GM18951 (cell line): ENCODE results near the gene SLC1A7.

Experiments used
- POLR2A ChIP-seq: IDR thresholded peaks from 4 replicates; pipeline ENCODE4 v1.6.1; 2011; ENCODE audit warnings: mild to moderate bottlenecking; ENCODE audit not compliant: insufficient read length, insufficient read depth; ENCODE audit errors: extremely low read depth
- in situ Hi-C: fragments of 300-500 bp; cut with MboI; formaldehyde crosslinking; loops from one replicate; pipeline ENCODE4 v1.12.0; 2022; ENCODE audit warnings: low sequenced_read_pairs, mixed read lengths, inconsistent platforms; ENCODE audit not compliant: unreplicated experiment

The SLC1A7 gene

DNA sequence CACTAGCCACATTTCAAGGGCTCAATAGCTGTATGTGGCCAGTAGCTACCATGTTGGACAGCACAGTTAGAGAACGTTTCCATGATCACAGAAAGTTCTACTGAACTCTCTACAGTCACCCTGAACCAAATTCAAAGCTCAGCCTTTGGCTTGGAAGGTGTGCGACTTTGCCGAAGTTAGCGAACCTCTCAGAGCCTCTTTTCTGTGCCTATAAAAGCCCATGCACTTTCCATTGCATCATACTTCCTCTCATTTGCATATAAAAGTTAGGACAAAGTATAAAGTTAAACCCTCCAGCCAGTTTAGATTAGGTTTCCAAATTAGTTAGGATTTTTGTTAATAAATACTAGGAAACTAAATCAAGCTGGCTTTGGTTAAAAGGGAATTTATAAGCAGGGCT is 4.7 kb upstream of the SLC1A7 start:
- in situ Hi-C loops = no loop called here
- no peak for TF ChIP-seq POLR2A

DNA sequence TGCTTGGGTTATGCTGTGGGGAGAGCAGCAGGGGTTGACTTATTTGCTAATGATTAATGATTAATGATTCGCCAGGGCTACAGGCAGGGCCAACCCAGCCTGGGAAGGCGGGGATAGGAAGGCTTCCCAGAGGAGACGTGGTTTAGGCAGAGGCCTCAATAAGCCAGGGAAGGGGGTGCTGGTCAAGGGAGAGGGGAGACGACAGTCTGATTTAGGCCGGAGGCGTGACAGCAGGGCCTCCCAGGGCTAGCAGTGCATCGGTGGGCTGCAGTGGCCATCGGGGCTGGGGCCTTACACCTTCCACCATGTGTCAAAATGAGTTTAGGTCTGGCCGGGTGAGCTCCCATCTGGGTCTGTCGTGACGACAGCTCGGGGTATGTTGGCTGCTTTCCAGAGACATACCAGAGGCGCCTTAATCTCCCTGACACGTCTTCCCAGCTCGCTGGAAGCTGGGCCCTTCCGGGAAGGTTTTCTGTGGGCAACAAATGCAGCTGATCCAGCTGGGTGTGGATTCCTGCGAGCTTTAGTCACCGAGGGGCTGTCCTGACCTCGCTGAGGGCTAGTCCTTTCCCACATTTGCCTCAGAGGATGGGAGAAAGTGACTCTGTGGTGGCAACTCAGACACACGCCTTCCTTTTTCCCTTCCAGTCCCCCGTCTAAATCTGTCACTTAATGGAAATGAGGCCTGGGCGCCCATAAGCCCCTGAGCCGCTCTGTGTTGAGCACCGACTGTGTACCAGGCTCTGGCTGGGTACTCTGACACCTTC is 3.7 kb upstream of the SLC1A7 start:
- in situ Hi-C loops = no loop called here
- TF ChIP-seq POLR2A = no peak

DNA sequence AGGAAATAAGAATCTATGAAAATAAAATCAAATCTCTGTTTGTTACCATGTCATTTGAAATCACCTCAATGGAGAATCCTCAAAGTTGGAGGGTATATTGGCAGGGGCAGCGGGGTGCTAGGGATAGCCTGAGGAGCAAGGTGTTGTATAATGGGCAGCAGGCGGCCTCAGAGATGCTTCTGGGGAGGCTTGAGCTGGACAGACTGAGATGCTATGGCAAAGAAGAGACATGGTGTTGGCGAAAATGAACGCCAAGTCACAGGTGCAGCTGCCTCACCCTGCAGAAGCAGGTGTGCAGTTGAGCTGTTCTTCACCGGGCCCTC is 3.1 kb upstream of the SLC1A7 start:
- no peak for TF ChIP-seq POLR2A

DNA sequence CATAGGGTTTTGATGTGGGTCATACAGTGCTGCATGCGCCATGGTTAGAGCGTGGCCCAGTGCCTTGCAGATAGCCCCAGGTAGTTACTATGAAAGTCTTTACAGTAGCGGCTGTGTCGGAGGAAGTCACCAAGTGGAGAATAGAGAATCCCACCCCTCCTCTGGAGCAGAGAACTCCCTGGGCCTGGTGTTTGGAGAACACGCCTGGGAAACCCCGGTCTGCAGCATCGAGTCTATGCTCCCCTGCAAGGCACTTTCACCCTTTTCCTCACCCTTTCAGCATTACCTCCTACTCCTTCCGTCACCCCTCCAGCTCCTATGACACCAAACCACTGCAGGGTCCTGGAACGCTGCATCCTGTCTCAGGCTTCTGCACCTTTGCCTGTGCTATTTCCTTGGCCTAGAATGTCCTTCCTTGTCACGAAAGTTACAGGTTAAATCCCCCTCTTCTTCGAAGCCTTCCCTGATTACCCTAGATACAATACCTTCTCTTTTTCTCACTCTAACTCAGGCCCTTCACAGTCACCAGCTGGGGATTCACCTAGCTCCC is 2.7 kb upstream of the SLC1A7 start:
- in situ Hi-C loops = no loop called here
- no peak for TF ChIP-seq POLR2A

More for the DNA sequence above, 3.1 kb upstream of the SLC1A7 start:
- in situ Hi-C loops = no loop called here

DNA sequence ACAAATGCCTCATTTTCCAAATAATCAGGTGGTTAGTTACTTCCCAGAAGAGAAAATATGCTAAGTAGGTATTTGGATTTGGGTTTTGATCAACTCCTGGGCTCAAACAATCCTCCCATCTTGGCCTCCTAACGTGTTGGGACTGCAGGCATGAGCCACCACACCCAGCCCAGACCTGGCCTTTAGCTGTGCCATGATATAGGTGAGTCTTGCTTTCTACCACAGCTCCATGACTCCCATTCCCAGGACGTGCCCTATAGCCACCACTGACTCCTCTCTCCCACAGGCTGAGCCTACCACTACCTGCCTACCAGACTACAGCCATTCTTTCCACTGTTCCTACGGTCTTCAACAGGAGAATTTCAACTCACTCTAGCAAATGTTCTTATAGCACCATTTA is 1.8 kb upstream of the SLC1A7 start:
- no peak for TF ChIP-seq POLR2A
- in situ Hi-C loops = no loop called here

DNA sequence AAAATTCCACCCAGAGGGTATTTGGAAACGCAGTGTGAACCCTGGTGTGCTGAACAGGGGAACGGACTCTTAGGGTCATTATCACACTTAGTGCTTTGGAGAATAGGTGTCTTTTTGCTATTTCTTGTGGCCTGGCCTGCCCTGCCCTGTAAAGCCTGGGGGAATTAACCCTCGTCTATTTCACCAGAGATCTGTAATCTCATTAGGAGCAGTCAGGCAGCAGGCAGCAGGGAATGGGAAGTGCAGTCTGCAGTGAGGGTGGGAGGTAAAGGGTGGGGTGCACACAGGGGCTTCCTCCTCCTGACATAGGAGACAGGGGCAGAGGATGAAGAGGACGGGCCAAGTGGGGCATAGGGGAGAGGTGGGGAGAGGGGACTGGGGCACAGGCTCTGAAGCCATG is 1.1 kb upstream of the SLC1A7 start:
- in situ Hi-C loops = no loop called here
- TF ChIP-seq POLR2A = no peak

DNA sequence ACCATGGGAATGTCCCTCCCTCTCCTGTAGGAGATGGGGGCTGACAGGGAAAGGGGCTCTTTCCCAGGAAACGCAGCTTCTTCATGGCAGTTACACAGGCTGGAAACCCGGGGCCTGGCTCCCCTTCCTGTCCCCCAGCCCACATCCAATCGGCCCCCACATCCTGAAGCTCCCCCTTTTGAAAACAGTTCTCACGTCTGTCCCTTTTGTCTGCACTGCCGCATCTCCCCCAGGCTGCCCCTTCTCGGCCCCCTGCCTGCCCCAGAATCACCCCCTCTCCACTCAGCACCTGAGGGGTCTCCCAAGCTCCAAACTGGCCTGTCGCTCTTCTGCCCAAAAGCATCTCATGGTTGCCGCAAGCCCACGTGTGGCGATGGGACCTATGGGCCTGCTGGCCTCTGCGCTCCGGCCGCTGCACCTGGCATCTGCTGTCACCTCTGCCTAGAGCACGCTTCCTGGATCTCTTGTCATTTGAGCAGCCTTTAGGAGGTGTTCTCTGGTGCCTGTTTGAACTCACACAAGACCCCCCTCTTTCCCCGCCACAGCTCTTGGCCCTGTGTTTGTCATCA is 867 bp downstream of the SLC1A7 start:
- in situ Hi-C loops = no loop called here
- TF ChIP-seq POLR2A = no peak

DNA sequence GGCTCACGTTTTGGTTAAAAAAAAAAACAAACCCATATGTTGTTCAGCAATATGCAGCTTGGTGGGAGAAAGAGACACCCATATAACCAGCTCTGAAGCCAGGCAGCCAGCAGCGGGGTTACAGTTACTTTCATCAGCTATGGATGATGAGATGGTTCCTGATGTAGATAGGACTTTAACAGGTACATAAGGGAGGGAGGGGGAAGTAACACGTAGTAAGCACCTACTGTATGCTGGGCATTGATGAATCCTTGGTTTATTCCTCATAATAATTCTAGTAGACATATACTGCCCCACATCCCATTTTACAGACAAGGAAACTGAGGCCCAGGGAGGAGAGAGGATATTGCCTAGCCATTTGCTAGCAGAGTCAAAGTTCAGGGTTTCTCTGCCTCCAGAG is 2.0 kb downstream of the SLC1A7 start:
- in situ Hi-C loops = no loop called here
- TF ChIP-seq POLR2A = no peak

DNA sequence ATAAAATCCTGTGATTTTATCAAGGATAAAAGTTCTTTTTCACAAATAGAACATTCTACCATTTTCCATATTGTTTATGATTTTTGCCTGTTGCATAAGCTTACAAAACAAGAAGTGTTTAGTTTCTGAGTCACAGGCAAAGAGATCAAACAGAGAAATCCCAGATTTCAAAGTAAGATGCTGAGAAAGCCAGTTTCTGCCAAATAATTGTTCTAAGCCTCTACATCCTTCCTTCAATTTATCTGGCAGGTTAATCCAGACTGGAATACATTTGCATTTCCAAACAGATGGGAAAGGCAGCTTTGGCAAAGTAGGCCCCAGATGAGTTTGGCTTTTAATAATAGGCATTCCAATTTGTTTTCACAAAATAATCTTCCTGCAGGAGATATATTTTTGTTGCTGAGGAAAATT is 2.5 kb downstream of the SLC1A7 start:
- in situ Hi-C loops = no loop called here
- TF ChIP-seq POLR2A = no peak

DNA sequence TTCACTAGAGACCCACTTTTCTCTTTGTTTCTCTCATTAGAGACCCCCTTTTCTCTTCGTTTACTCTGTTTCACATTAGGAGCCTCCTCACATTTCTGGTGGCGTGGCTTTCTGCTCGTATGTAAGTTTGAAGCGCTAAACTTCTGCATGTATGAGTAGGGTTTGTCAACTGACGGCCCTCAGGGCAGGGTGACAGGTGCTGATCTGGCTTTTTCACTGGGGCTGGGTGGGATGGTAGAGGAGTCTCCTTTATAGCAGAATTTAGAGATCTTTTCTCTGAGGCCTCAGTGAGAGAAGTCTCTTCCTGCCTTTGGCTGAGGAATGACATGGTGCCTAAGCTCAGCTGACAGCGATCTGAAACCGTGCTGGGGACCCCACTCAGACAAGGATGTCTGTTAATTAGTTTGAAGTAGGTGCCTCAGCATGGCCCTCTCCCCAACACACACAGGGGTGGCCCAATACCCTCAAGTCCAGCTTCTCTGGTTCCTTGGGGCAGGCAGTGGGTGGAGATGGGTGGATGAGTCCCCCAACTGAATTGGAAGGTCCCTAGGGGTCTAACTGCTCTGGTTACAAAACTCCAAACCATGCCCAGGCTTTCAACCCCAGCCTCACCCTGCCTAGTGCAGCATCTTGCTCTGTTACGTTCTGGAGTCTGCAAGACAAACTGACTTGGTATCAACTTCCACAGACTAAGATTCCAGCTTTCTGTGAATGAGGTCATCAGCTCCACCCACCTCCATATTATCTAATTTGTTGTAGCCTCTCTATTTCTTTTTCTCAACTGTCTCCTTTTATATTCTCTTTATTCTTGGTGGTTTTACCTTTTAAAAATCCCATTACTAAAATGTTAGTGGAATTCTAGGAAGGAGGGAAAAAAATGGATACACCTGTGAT is 3.2 kb downstream of the SLC1A7 start:
- TF ChIP-seq POLR2A = no peak
- in situ Hi-C loops = no loop called here

DNA sequence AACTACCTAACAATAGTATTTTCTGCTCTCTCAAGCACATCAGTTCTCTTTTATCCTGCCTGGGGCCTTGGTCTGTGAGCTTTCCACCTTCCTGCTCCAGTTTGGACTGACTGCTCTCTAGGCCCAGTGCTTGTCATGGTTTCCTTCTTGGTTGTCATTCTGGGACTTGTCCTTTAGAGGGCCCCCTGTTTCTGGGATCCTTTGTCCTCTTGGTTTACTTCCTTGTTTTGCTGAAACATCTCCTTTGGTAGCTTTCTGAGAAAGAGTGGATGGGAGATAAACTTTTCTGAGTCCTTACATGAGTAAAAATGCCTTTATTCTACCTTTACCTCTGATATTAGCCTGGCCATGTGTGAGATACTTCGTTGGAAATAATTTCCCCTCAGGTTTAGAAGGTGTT is 4.7 kb downstream of the SLC1A7 start:
- in situ Hi-C loops = no loop called here
- TF ChIP-seq POLR2A = no peak

DNA sequence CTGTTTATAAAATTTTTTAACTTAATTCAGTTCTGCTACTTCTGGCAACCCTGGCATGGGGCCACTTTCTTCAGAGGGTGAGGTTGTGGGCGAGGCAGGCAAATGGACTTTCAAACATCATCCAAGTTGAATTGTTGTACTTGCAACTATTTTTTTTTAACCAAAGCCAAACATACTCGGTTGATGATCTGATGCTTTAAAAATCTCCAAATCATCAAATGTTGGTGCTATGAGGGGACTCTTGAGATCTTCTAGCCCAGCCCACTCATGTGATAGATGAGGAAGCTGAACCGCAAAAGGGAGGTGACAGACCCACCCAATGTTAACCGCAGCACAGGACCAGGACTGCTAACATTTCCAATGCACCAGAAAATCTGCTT is 6.7 kb downstream of the SLC1A7 start:
- TF ChIP-seq POLR2A = no peak
- in situ Hi-C loops = no loop called here

DNA sequence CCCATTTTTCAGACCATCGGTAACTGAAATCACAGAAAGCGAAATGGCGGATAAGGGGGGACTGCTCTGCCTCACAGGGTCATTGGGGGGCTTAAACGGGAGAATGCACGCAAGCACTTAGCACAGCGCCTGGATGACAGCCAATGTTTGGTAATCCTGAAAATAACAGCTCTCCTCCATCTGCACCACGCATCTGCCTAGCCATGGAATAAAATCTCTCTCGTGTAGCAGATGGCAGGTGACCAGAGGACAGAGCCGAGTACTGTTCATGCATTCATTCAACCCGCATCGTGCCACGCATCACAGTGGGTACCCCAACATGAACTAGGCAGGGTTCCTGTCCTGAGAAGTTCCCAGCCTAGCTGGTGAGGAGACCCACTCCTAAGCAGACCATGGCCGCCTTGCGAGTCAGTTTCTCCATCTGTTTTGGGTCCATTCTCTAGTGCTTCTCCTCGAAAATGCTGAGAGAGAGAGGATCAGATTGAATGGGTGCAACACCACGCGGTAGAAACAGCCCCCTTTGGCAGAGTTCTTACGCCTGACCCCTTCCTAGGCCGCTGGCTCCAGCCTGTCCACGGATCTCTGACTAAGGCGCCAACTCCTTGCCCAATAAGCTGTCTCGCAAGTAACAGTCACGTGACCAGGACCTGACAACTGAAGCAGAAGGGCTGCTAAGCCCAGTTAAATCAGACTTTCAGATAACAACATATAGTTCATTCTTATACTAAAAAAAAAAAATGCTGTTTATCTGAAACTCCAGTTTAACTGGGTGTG is 7.3 kb downstream of the SLC1A7 start:
- no peak for TF ChIP-seq POLR2A
- in situ Hi-C loops = no loop called here
